Ovary (tissue), 9 donors: ENCODE data around the gene LSS. TPM values are rescaled to one million over a fixed set of nuclear protein-coding genes. Genes with fewer than 3 reads are reported as not detected.
"Not testable (repeated sequence)": the region's sequence is repeated elsewhere in the genome, so short reads cannot be mapped to it uniquely, and the experiment has no call there.

Source experiments
- DNase-seq, 5 donors: peaks; one replicate each; pipeline ENCODE4 v3.0.0-alpha.2; 2019 to 2020
- H3K27ac ChIP-seq, 2 donors: fragments of 200-600 bp; one replicate each; pipeline versions ENCODE4 v1.5.1 to v1.8.0; 2019 to 2022
- H3K27me3 ChIP-seq: fragments of 200-600 bp; one replicate; pipeline ENCODE4 v1.8.0; 2022
- H3K36me3 ChIP-seq: fragments of 200-600 bp; sonication (generic); one replicate; pipeline ENCODE4 v1.5.1; 2019
- H3K4me1 ChIP-seq: one replicate; pipeline ENCODE4 v1.8.1; 2013; ENCODE audit warnings: mild to moderate bottlenecking, moderate library complexity; ENCODE audit not compliant: insufficient read depth
- H3K4me3 ChIP-seq: fragments of 200-600 bp; sonication (generic); one replicate; pipeline ENCODE4 v1.5.1; 2017
- H3K9me3 ChIP-seq, 2 donors: fragments of 200-600 bp in 1 of 2; sonication (generic) in 1 of 2; one replicate each; pipeline versions ENCODE4 v1.5.1 to v1.8.1; 2013 to 2019; ENCODE audit warnings: mild to moderate bottlenecking in 1 of 2, moderate library complexity in 1 of 2
- CTCF ChIP-seq, 3 donors: fragments of 450-650 bp in 2 of 3; fragments of 200-600 bp in 1 of 3; IDR thresholded peaks; one replicate each; pipeline versions ENCODE4 v1.5.1 to v1.8.0; 2016 to 2022; ENCODE audit warnings: antibody characterized with exemption in 3 of 3, mild to moderate bottlenecking in 1 of 3
- EP300 ChIP-seq: sonication (generic); formaldehyde crosslinking; IDR thresholded peaks from one replicate; pipeline ENCODE4 v1.6.1; 2017; ENCODE audit warnings: antibody characterized with exemption
- POLR2A ChIP-seq: fragments of 450-650 bp; IDR thresholded peaks from one replicate; pipeline ENCODE4 v1.6.1; 2017; ENCODE audit warnings: antibody characterized with exemption, mild to moderate bottlenecking, moderate library complexity
- WGBS, 3 donors: extraction: QIAGEN DNeasy Blood & Tissue Kit in 1 of 3; methylation state at CpG; one replicate each; pipeline versions ENCODE4 v1.1.5 to v1.1.7; 2013 to 2017; 5-methylcytosine and 5-hydroxymethylcytosine counted together
- intact Hi-C, 4 donors: fragments of 100-400 bp; cut with DNase I; formaldehyde crosslinking; loops; one replicate each; pipeline versions ENCODE4 v1.11.0 to v1.15.1; 2022 to 2023
- polyA plus RNA-seq, 2 donors: library from polyadenylated mRNA; stranded (reverse); fragments of 200-250 nt in 1 of 2; fragments of 350-450 nt in 1 of 2; fragmentation: Illumina TruSeq in 1 of 2; extraction: RNeasy Lipid Tissue Mini Kit (QIAGEN cat#74804) in 1 of 2; gene quantifications; one replicate each; pipeline ENCODE4 v1.2.3, GENCODE V29; 2013 to 2014
- total RNA-seq, 7 donors: library from RNA; depleted of rRNA in 2 of 7; stranded (reverse); fragments of >200 nt in 2 of 7; fragmentation: NEBNext Ultra II Directional in 3 of 7; extraction: Animal tissue kit (Norgen Biotek cat#: 25700) in 3 of 7; gene quantifications; one replicate each; pipeline versions ENCODE4 v1.1.0 to v1.2.4, GENCODE V29; 2016 to 2023
- donor health status: DM: no; HTN: no; CAD: no; lungs with moderate emphysema.
- donor health status: DM: no; HTN: no; CAD: no.
- donor health status: Bipolar disorder and iron deficiency.
- donor health status: DM: yes; HTN: yes; CAD: no.
- donor health status: DM: no; HTN: no; CAD: no.
- donor health status: DM: yes; HTN: yes; CAD: no.

The LSS gene
- total and polyA plus RNA-seq, 9 donors = 19.8 to 201 (median 76.0) TPM

GRCh38 chr21:46227811-46228344 is 696 bp downstream of the LSS start:
- Histone ChIP-seq H3K4me3 (peak overlapping the region; percentile 67), H3K36me3 (no peaks in the 10 kb centered on the region), H3K9me3 (no peaks in the 10 kb centered on the region), H3K27me3 (no peaks in the 10 kb centered on the region), H3K4me1 (peaks cover 13% of the 10 kb centered on the region), H3K27ac (peak overlapping the region; percentile 77 to 81)
- peak in 1 of 5 donors; percentile 39 for DNase-seq
- 1 to 3% (median 2%) methylated on average over 20 of the region's 20 CpGs for WGBS, 3 donors
- TF ChIP-seq POLR2A (no peak), EP300 (no peak), CTCF (IDR thresholded peaks at IDR 0.05) (no peak)
- intact Hi-C loops = loop anchor here in 3 of 4 donors (5.0 to 10.0 kb wide), 4 partner anchors 57 to 256 kb away; partner anchors contain the start of genes FTCD (in 1 of the 3), MCM3AP (in 1 of the 3) and YBEY (in 1 of the 3)

GRCh38 chr21:46226920-46227599 is 1.5 kb downstream of the LSS start:
- intact Hi-C loops = loop anchor here in 3 of 4 donors (5.0 to 10.0 kb wide), 4 partner anchors 58 to 255 kb away; partner anchors contain the start of genes FTCD (in 1 of the 3), MCM3AP (in 1 of the 3) and YBEY (in 1 of the 3)
- Histone ChIP-seq H3K4me1 (peaks cover 13% of the 10 kb centered on the region), H3K27me3 (no peaks in the 10 kb centered on the region), H3K4me3 (peak overlapping the region; percentile 67), H3K36me3 (no peaks in the 10 kb centered on the region), H3K27ac (peak overlapping the region in 1 of 2 donors; percentile 77), H3K9me3 (no peaks in the 10 kb centered on the region)
- DNase-seq = peak in 1 of 5 donors; percentile 31
- TF ChIP-seq POLR2A = no peak
- no peak for TF ChIP-seq EP300
- no peak for TF ChIP-seq CTCF (IDR thresholded peaks at IDR 0.05)
- 45 to 52% (median 49%) methylated on average over 4 of the region's 4 CpGs for WGBS, 3 donors

GRCh38 chr21:46226146-46226545 is 2.4 kb downstream of the LSS start:
- H3K4me1 ChIP-seq = peaks cover 13% of the 10 kb centered on the region
- no peaks in the 10 kb centered on the region for H3K27me3 ChIP-seq
- intact Hi-C loops = loop anchor here in 3 of 4 donors (5.0 to 10.0 kb wide), 4 partner anchors 59 to 254 kb away; partner anchors contain the start of genes FTCD (in 1 of the 3), MCM3AP (in 1 of the 3) and YBEY (in 1 of the 3)
- no peak overlapping the region for H3K4me3 ChIP-seq
- H3K27ac ChIP-seq = peak overlapping the region in 1 of 2 donors; percentile 33
- WGBS, 3 donors = 86 to 91% (median 87%) methylated on average over 1 of the region's 1 CpG
- no peak for DNase-seq
- no peaks in the 10 kb centered on the region for H3K9me3 ChIP-seq
- TF ChIP-seq EP300 (no peak), CTCF (IDR thresholded peaks at IDR 0.05) (no peak), POLR2A (no peak)
- H3K36me3 ChIP-seq = no peaks in the 10 kb centered on the region

GRCh38 chr21:46223661-46224060 is 4.9 kb downstream of the LSS start:
- not testable (repeated sequence) for DNase-seq, H3K4me1 ChIP-seq, H3K9me3 ChIP-seq, H3K4me3 ChIP-seq, H3K27ac ChIP-seq, H3K36me3 ChIP-seq, H3K27me3 ChIP-seq
- intact Hi-C loops = loop anchor here in 2 of 4 donors (10.0 kb wide), 2 partner anchors 61 to 69 kb away; partner anchors contain the start of genes FTCD (in 1 of the 2), MCM3AP (in 1 of the 2) and YBEY (in 1 of the 2)
- 88 to 91% (median 89%) methylated on average over 18 of the region's 18 CpGs for WGBS, 3 donors
